Measurements from ENCODE around the gene MICAL3. TPM values are rescaled to one million over a fixed set of nuclear protein-coding genes. Genes with fewer than 3 reads are reported as not detected.

The MICAL3 gene
- total RNA-seq, 1 donor from 2014 or later = 36.9 TPM

DNA sequence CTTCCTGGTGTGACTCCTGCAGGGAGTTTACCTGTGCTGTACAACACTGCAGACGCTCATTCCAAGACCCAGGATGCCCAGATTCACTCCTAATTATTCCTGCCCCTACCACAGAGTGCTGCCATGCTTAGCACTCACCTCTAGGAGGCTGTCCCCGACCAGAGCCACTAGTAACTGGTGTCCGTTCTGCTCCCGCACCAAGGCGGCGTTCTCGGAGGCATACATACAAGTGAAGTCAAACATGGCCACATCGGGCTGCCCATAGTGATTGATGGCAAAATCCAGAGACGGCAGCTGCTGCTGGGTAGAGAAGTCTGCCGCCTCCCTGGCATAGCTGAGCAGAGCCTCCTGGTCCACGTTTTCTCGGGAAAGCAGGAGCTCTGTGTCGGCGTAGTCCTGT is 127.8 kb downstream of the MICAL3 start:
- TF ChIP-seq, protein P1, sequence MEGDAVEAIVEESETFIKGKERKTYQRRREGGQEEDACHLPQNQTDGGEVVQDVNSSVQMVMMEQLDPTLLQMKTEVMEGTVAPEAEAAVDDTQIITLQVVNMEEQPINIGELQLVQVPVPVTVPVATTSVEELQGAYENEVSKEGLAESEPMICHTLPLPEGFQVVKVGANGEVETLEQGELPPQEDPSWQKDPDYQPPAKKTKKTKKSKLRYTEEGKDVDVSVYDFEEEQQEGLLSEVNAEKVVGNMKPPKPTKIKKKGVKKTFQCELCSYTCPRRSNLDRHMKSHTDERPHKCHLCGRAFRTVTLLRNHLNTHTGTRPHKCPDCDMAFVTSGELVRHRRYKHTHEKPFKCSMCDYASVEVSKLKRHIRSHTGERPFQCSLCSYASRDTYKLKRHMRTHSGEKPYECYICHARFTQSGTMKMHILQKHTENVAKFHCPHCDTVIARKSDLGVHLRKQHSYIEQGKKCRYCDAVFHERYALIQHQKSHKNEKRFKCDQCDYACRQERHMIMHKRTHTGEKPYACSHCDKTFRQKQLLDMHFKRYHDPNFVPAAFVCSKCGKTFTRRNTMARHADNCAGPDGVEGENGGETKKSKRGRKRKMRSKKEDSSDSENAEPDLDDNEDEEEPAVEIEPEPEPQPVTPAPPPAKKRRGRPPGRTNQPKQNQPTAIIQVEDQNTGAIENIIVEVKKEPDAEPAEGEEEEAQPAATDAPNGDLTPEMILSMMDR (IDR thresholded peaks at IDR 0.05) = peak in 2 of 3 experiments; percentile 11 to 29
- no peaks in the 10 kb centered on the region for H3K9me3 ChIP-seq
- H3K36me3 ChIP-seq = peaks cover 52 to 77% of the 10 kb centered on the region in 2 donors
- no peaks in the 10 kb centered on the region for H3K27me3 ChIP-seq
- peaks cover 0 to 2% of the 10 kb centered on the region in 2 donors for H3K4me1 ChIP-seq
- DNase-seq (ENCODE audit: low spot score in 2 of 2) = no peak
- H3K4me3 ChIP-seq = no peak overlapping the region
- no peak overlapping the region for H3K27ac ChIP-seq
- intact Hi-C loops (cut with DNase I) = no loop called here

GRCh38 chr22:17893900-17894535 is 130.3 kb downstream of the MICAL3 start:
- Histone ChIP-seq H3K36me3 (peaks cover 38 to 52% of the 10 kb centered on the region in 2 donors), H3K4me1 (peaks cover 4 to 11% of the 10 kb centered on the region in 2 donors), H3K27me3 (no peaks in the 10 kb centered on the region), H3K27ac (no peak overlapping the region), H3K9me3 (no peaks in the 10 kb centered on the region), H3K4me3 (no peak overlapping the region)
- TF ChIP-seq, protein P1 (IDR thresholded peaks at IDR 0.05) = no peak
- no peak for DNase-seq (ENCODE audit: low spot score in 2 of 2)
- intact Hi-C loops (cut with DNase I) = loop anchor here (5.0 kb wide), 1 partner anchor 62 kb away; no protein-coding TSS in a partner anchor

- intact Hi-C loops (cut with DNase I) = loop anchor here (5.0 kb wide), 1 partner anchor 60 kb away; no protein-coding TSS in a partner anchor
- no peak overlapping the region for H3K27ac ChIP-seq
Observed at GRCh38 chr22:17892376-17892775, 132.0 kb downstream of the MICAL3 start.

GRCh38 chr22:17891481-17892167 is 132.7 kb downstream of the MICAL3 start:
- Histone ChIP-seq H3K27me3 (no peaks in the 10 kb centered on the region), H3K36me3 (peaks cover 42 to 59% of the 10 kb centered on the region in 2 donors), H3K4me3 (no peak overlapping the region), H3K9me3 (no peaks in the 10 kb centered on the region), H3K27ac (peak overlapping the region in 1 of 2 donors; percentile 52), H3K4me1 (peaks cover 4 to 11% of the 10 kb centered on the region in 2 donors)
- DNase-seq (ENCODE audit: low spot score in 2 of 2) = no peak
- intact Hi-C loops (cut with DNase I) = loop anchor here (5.0 kb wide), 1 partner anchor 59 kb away; no protein-coding TSS in a partner anchor
- TF ChIP-seq, protein P1 (IDR thresholded peaks at IDR 0.05) = peak in 2 of 3 experiments; percentile 17 to 45

More at GRCh38 chr22:17892376-17892775, 132.0 kb downstream of the MICAL3 start:
- TF ChIP-seq, protein P1 (IDR thresholded peaks at IDR 0.05) = no peak
- Histone ChIP-seq H3K36me3 (peaks cover 38 to 57% of the 10 kb centered on the region in 2 donors), H3K4me3 (no peak overlapping the region), H3K4me1 (peaks cover 4 to 11% of the 10 kb centered on the region in 2 donors), H3K27me3 (no peaks in the 10 kb centered on the region), H3K9me3 (no peaks in the 10 kb centered on the region)
- no peak for DNase-seq (ENCODE audit: low spot score in 2 of 2)

- H3K36me3 ChIP-seq = peaks cover 46 to 59% of the 10 kb centered on the region in 2 donors
- TF ChIP-seq, protein P1 (IDR thresholded peaks at IDR 0.05) = no peak
- H3K27ac ChIP-seq = peak overlapping the region in 1 of 2 donors; percentile 52
- intact Hi-C loops (cut with DNase I) = loop anchor here (5.0 kb wide), 1 partner anchor 59 kb away; no protein-coding TSS in a partner anchor
- H3K4me1 ChIP-seq = peaks cover 4 to 11% of the 10 kb centered on the region in 2 donors
- DNase-seq (ENCODE audit: low spot score in 2 of 2) = no peak
- H3K9me3 ChIP-seq = no peaks in the 10 kb centered on the region
- H3K27me3 ChIP-seq = no peaks in the 10 kb centered on the region
- H3K4me3 ChIP-seq = no peak overlapping the region
Observed at GRCh38 chr22:17890892-17891291, 133.5 kb downstream of the MICAL3 start.

Measured in ascending aorta (tissue), 2 donors.